Measurements from ENCODE around the gene TENM4. TPM values are rescaled to one million over a fixed set of nuclear protein-coding genes. Genes with fewer than 3 reads are reported as not detected.

The TENM4 gene
- total RNA-seq, 1 donor from 2014 or later, result not detected

DNA sequence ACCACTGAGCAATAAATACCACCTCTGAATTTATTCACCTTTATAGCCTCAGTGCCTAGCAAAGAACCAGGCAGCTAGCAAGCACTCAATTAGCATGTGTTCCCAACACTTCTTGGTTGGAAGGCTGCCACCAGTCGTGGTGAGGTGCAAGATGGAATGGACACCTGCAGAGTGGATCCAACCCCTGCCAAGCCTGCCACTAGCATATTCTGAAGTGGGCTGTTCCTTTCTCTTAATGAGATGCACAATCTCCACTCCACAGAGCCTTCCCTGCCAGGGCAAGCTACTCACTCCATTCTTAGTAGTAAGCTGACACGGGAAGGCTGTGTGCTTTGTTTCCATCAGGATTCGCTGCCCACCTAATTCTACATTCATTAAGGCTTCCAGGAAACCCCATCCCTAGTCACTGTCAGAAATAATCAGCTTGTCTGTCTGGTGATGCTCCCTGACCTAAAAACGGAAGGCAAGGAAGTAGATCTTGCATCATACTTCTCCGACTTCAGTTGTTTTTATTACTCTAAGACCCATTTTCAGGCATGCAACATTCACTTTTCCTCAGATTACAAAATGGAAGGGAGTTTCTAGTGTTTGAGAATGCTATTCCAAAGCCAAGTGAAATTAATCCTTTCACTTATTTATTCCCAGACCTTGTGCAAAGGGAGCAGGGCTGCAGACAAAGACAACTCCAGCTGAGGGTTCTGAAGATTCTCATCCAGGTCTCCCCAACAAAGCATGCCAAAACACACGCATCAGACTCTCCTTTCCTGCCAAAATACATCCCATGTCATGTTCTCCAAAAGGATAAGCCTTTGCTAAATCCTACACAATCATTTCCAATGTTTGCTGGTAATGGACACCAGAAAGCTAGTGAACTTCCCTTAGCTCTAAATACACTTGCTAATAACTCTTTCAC lies 128.0 kb downstream of the TENM4 start:
- H3K9me3 Mint-ChIP-seq, result no peaks in the 10 kb centered on the region
- H3K27ac Mint-ChIP-seq, result no peak overlapping the region
- H3K36me3 Mint-ChIP-seq (ENCODE audit: low read depth), result no peaks in the 10 kb centered on the region
- H3K4me1 Mint-ChIP-seq (ENCODE audit: low read depth), result no peaks in the 10 kb centered on the region
- H3K27me3 Mint-ChIP-seq (ENCODE audit: low read depth), result no peaks in the 10 kb centered on the region
- H3K4me3 Mint-ChIP-seq (ENCODE audit: low read depth), result no peak overlapping the region
- intact Hi-C loops (cut with micrococcal nuclease), result no loop called here
- DNase-seq (ENCODE audit: low spot score), result no peak

- Mint-ChIP-seq H3K36me3 (ENCODE audit: low read depth) (no peaks in the 10 kb centered on the region), H3K4me3 (ENCODE audit: low read depth) (no peak overlapping the region), H3K27ac (no peak overlapping the region), H3K9me3 (no peaks in the 10 kb centered on the region), H3K27me3 (ENCODE audit: low read depth) (no peaks in the 10 kb centered on the region), H3K4me1 (ENCODE audit: low read depth) (no peaks in the 10 kb centered on the region)
- intact Hi-C loops (cut with micrococcal nuclease), result no loop called here
- no peak for DNase-seq (ENCODE audit: low spot score)
These were observed 129.4 kb downstream of the TENM4 start for GRCh38 chr11:79311461-79311860.

GRCh38 chr11:79309407-79309806 lies 131.4 kb downstream of the TENM4 start:
- Mint-ChIP-seq H3K4me1 (ENCODE audit: low read depth) (no peaks in the 10 kb centered on the region), H3K27me3 (ENCODE audit: low read depth) (no peaks in the 10 kb centered on the region), H3K36me3 (ENCODE audit: low read depth) (no peaks in the 10 kb centered on the region), H3K9me3 (no peaks in the 10 kb centered on the region), H3K4me3 (ENCODE audit: low read depth) (no peak overlapping the region), H3K27ac (no peak overlapping the region)
- no peak for DNase-seq (ENCODE audit: low spot score)
- intact Hi-C loops (cut with micrococcal nuclease), result no loop called here

- intact Hi-C loops (cut with micrococcal nuclease), result no loop called here
These were observed 132.4 kb downstream of the TENM4 start for GRCh38 chr11:79308429-79308828.

DNA sequence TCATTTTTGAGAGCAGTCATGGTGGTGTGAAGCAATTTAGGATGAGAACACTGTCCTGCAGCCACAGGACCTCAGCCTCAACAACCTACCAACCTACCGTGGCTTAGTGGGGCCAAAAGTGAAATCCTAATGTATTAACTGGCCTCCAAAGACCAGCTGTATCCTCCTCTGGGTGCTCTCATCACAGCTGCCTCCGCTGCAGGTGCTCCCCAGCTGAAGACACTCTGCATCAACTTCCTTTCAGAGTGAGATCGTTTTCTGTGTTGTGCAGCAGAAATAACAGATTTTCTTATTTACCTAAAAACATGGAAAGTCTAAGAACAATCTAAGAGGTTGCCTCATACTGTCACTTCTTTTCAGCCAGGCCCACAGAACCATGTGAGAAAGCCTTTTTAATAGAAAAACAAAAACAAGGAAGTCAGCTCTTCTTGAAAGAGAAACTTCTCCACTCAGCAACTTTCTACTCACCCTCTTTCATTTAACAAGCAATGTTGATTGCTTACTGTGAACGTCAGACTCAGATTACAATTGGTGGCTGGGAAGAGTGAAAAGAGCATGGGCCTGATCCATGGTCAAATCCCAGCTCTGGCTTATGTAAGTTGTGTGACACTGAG lies 136.1 kb downstream of the TENM4 start:
- H3K27ac Mint-ChIP-seq, result no peak overlapping the region
- intact Hi-C loops (cut with micrococcal nuclease), result no loop called here
- H3K4me3 Mint-ChIP-seq (ENCODE audit: low read depth), result no peak overlapping the region
- H3K27me3 Mint-ChIP-seq (ENCODE audit: low read depth), result no peaks in the 10 kb centered on the region
- DNase-seq (ENCODE audit: low spot score), result no peak
- H3K36me3 Mint-ChIP-seq (ENCODE audit: low read depth), result no peaks in the 10 kb centered on the region
- no peaks in the 10 kb centered on the region for H3K9me3 Mint-ChIP-seq
- H3K4me1 Mint-ChIP-seq (ENCODE audit: low read depth), result no peaks in the 10 kb centered on the region

More at GRCh38 chr11:79308429-79308828, 132.4 kb downstream of the TENM4 start:
- no peak overlapping the region for H3K4me3 Mint-ChIP-seq (ENCODE audit: low read depth)
- H3K9me3 Mint-ChIP-seq, result no peaks in the 10 kb centered on the region
- H3K27me3 Mint-ChIP-seq (ENCODE audit: low read depth), result no peaks in the 10 kb centered on the region
- DNase-seq (ENCODE audit: low spot score), result no peak
- no peaks in the 10 kb centered on the region for H3K36me3 Mint-ChIP-seq (ENCODE audit: low read depth)
- no peak overlapping the region for H3K27ac Mint-ChIP-seq
- H3K4me1 Mint-ChIP-seq (ENCODE audit: low read depth), result no peaks in the 10 kb centered on the region

GRCh38 chr11:79296141-79296540 lies 144.7 kb downstream of the TENM4 start:
- Mint-ChIP-seq H3K27ac (no peak overlapping the region), H3K27me3 (ENCODE audit: low read depth) (no peaks in the 10 kb centered on the region), H3K36me3 (ENCODE audit: low read depth) (no peaks in the 10 kb centered on the region), H3K4me1 (ENCODE audit: low read depth) (no peaks in the 10 kb centered on the region), H3K4me3 (ENCODE audit: low read depth) (no peak overlapping the region), H3K9me3 (no peaks in the 10 kb centered on the region)
- no peak for DNase-seq (ENCODE audit: low spot score)
- intact Hi-C loops (cut with micrococcal nuclease), result no loop called here

DNA sequence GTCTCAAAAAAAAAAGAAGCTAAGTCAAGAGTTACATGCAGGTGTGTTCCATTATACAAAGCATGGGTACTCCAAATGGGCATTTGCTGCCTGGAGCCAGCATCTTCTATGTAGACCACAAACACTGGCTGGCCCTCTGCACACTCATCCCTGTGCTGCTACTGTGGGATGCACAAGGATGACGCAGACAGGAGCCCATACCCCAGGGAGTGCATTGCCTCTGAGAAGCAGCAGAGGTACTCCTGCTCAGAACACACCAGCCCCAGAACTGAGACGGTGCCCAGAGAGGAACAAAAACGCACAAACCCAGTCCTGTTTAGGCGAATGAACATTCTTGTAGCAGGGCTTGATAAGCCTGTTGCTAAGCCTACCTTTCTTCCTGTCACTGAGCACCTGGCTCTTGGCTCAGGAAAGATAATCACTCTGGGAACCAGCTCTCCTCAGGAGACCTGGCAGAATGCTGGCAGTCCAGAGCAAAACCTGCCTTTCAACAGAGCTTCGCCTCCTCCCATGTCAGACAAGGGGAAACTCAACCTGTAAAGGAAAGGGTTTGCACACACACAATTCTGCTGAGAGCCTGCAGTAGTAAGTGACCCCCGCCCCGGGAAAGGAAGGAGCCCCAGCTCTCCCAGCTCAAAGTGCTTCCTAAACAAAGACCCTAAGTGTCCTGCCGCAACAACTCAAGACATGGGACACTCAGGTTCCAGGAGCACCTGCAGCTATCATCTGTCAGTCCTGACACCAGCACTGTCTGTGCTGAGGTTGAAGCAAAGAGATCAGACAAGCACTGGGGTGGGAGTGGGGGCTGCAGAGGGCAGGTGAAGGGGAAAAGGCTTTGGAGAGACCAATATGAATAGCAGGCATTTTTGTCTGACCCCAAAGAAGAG lies 145.7 kb downstream of the TENM4 start:
- no peak for DNase-seq (ENCODE audit: low spot score)
- intact Hi-C loops (cut with micrococcal nuclease), result no loop called here
- no peak overlapping the region for H3K4me3 Mint-ChIP-seq (ENCODE audit: low read depth)
- H3K27me3 Mint-ChIP-seq (ENCODE audit: low read depth), result no peaks in the 10 kb centered on the region
- H3K9me3 Mint-ChIP-seq, result no peaks in the 10 kb centered on the region
- no peaks in the 10 kb centered on the region for H3K36me3 Mint-ChIP-seq (ENCODE audit: low read depth)
- H3K27ac Mint-ChIP-seq, result no peak overlapping the region
- no peaks in the 10 kb centered on the region for H3K4me1 Mint-ChIP-seq (ENCODE audit: low read depth)

DNA sequence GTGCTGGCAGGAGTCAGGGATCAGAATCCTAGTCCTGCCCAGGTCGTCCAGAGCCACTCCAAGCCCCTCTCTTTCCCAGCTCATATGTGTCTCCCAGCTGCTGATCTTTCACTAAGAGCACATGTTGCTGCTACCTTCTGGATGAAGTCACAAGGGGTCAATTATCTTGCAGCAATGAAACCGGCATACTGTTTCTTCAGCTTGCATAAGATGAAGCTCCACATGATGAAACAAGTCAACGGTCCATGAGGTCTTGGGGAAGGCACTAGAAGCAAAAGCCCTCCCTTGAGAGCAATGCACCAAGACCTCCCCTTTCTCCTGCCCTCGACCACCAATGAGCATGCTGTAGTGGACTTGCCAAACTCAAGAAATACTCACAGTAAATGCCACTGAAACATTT lies 148.9 kb downstream of the TENM4 start:
- no peaks in the 10 kb centered on the region for H3K4me1 Mint-ChIP-seq (ENCODE audit: low read depth)
- no peak for DNase-seq (ENCODE audit: low spot score)
- no peaks in the 10 kb centered on the region for H3K27me3 Mint-ChIP-seq (ENCODE audit: low read depth)
- H3K9me3 Mint-ChIP-seq, result no peaks in the 10 kb centered on the region
- no peak overlapping the region for H3K4me3 Mint-ChIP-seq (ENCODE audit: low read depth)
- no peak overlapping the region for H3K27ac Mint-ChIP-seq
- H3K36me3 Mint-ChIP-seq (ENCODE audit: low read depth), result no peaks in the 10 kb centered on the region
- intact Hi-C loops (cut with micrococcal nuclease), result no loop called here

- no peaks in the 10 kb centered on the region for H3K27me3 Mint-ChIP-seq (ENCODE audit: low read depth)
- H3K4me1 Mint-ChIP-seq (ENCODE audit: low read depth), result no peaks in the 10 kb centered on the region
- no peak for DNase-seq (ENCODE audit: low spot score)
- intact Hi-C loops (cut with micrococcal nuclease), result no loop called here
- H3K4me3 Mint-ChIP-seq (ENCODE audit: low read depth), result no peak overlapping the region
- no peaks in the 10 kb centered on the region for H3K36me3 Mint-ChIP-seq (ENCODE audit: low read depth)
- H3K27ac Mint-ChIP-seq, result no peak overlapping the region
- no peaks in the 10 kb centered on the region for H3K9me3 Mint-ChIP-seq
These were observed 150.1 kb downstream of the TENM4 start for GRCh38 chr11:79290761-79291160.

GRCh38 chr11:79287952-79288351 lies 152.9 kb downstream of the TENM4 start:
- no peaks in the 10 kb centered on the region for H3K4me1 Mint-ChIP-seq (ENCODE audit: low read depth)
- DNase-seq (ENCODE audit: low spot score), result no peak
- H3K9me3 Mint-ChIP-seq, result peaks cover 4% of the 10 kb centered on the region
- intact Hi-C loops (cut with micrococcal nuclease), result no loop called here
- H3K27me3 Mint-ChIP-seq (ENCODE audit: low read depth), result no peaks in the 10 kb centered on the region
- no peak overlapping the region for H3K27ac Mint-ChIP-seq
- no peaks in the 10 kb centered on the region for H3K36me3 Mint-ChIP-seq (ENCODE audit: low read depth)
- H3K4me3 Mint-ChIP-seq (ENCODE audit: low read depth), result no peak overlapping the region

GRCh38 chr11:79285756-79286155 lies 155.1 kb downstream of the TENM4 start:
- H3K27me3 Mint-ChIP-seq (ENCODE audit: low read depth), result no peaks in the 10 kb centered on the region
- H3K4me1 Mint-ChIP-seq (ENCODE audit: low read depth), result no peaks in the 10 kb centered on the region
- no peak for DNase-seq (ENCODE audit: low spot score)
- no peaks in the 10 kb centered on the region for H3K36me3 Mint-ChIP-seq (ENCODE audit: low read depth)
- intact Hi-C loops (cut with micrococcal nuclease), result no loop called here
- peaks cover 4% of the 10 kb centered on the region for H3K9me3 Mint-ChIP-seq
- H3K27ac Mint-ChIP-seq, result no peak overlapping the region
- no peak overlapping the region for H3K4me3 Mint-ChIP-seq (ENCODE audit: low read depth)

DNA sequence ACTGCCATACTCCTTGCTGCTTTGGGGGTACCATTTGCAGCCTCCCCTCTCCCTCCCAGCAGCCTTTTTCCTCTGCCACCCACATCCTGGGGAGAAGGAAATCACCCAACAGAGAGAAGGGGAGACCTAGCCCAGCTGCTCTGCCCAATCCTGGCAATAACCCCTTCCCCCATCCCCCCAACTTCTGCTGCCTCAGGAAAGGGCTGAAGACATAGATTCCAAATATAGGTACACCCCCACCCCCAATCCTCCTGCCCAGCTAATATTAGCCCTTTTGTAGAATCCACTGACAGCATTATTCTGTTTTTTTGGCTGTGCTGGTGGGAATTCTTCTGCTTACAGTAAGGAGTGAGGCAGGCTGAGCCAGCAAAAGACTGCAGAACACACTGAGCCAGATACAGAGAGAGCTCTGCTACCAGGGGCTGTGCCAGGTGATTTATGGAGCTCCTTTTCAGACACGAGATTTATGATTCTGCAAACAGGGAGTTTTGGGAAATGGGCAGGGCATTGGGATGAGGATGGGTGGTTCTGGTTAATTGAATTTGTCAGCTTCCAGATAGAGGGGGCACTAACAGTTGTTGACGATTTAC lies 164.0 kb downstream of the TENM4 start:
- Mint-ChIP-seq H3K4me3 (ENCODE audit: low read depth) (no peak overlapping the region), H3K27me3 (ENCODE audit: low read depth) (no peaks in the 10 kb centered on the region), H3K27ac (no peak overlapping the region), H3K4me1 (ENCODE audit: low read depth) (no peaks in the 10 kb centered on the region), H3K36me3 (ENCODE audit: low read depth) (no peaks in the 10 kb centered on the region), H3K9me3 (no peaks in the 10 kb centered on the region)
- intact Hi-C loops (cut with micrococcal nuclease), result no loop called here
- no peak for DNase-seq (ENCODE audit: low spot score)

Measured in activated T-helper 2 cell treated with anti-CD3 and anti-CD28 coated beads, Interferon-gamma antibody, Interleukin-2, Interleukin-4, amounts not matched to agents 10 μg/mL and 5 μg/mL and 100 μg/mL, durations not matched to agents 14 hours and 24 hours and 36 hours (primary cell).